GM12891 (cell line): ENCODE data around the gene KLHL20. TPM values are rescaled to one million over a fixed set of nuclear protein-coding genes. Genes with fewer than 3 reads are reported as not detected.
"Not testable (repeated sequence)": the region's sequence is repeated elsewhere in the genome, so short reads cannot be mapped to it uniquely, and the experiment has no call there.

Experiments
- DNase-seq: peaks from one replicate; pipeline ENCODE4 v3.0.0; 2011; ENCODE audit warnings: low spot score; ENCODE audit not compliant: insufficient read length
- FAIRE-seq: peaks from 2 replicates; lab custom pipeline; 2011; peaks lifted over from hg19 to GRCh38; lab: Jason Lieb, UNC
- PAX5 ChIP-seq: IDR thresholded peaks from 2 replicates; pipeline ENCODE4 v1.6.1; 2011; ENCODE audit warnings: low read length, moderate library complexity, mild to moderate bottlenecking; ENCODE audit not compliant: insufficient read depth, severe bottlenecking
- POLR2A ChIP-seq: IDR thresholded peaks from 2 replicates; pipeline ENCODE4 v1.6.1; 2011; ENCODE audit warnings: low read depth, low read length, control low read depth
- POLR2AphosphoS5 ChIP-seq: IDR thresholded peaks from 2 replicates; pipeline ENCODE4 v1.6.1; 2011; ENCODE audit warnings: low read depth, low read length, control low read depth
- POU2F2 ChIP-seq: IDR thresholded peaks from 2 replicates; pipeline ENCODE4 v1.6.1; 2011; ENCODE audit warnings: low read depth, mild to moderate bottlenecking, control low read depth, low read length, moderate library complexity
- SPI1 ChIP-seq: IDR thresholded peaks from 2 replicates; pipeline ENCODE4 v1.6.1; 2011; ENCODE audit warnings: low read depth, low read length, control low read depth
- TAF1 ChIP-seq: IDR thresholded peaks from 2 replicates; pipeline ENCODE4 v1.6.1; 2011; ENCODE audit warnings: low read depth, low read length, control low read depth
- polyA plus RNA-seq: library from polyadenylated mRNA; unstranded; fragments of >200 nt; gene quantifications from one replicate; pipeline ENCODE4 v1.2.1, GENCODE V29; 2012; ENCODE audit warnings: low read depth, missing spikeins, inconsistent platforms; ENCODE audit not compliant: missing spikeins

KLHL20 gene
- 5.7 TPM for polyA plus RNA-seq

- no peak for TF ChIP-seq SPI1
- TF ChIP-seq POLR2A = peak; percentile 87
- TF ChIP-seq TAF1 = peak; percentile 88
- TF ChIP-seq POLR2AphosphoS5 = peak; percentile 87
- TF ChIP-seq PAX5 = no peak
- TF ChIP-seq POU2F2 = peak; percentile 67; the same call in 1 of the 2 replicates
- peak; percentile 97 for FAIRE-seq
- peak; percentile 56 for DNase-seq
Measured at GRCh38 chr1:173714759-173715537, at the start of gene KLHL20. Gene KLHL20, plus strand, starts transcription at chr1:173714981. Its CDS starts 1,063 bp downstream, at chr1:173716044.

GRCh38 chr1:173666646-173667045, 48.1 kb upstream of the KLHL20 start:
- DNase-seq (no peak), FAIRE-seq (no peak)
- TF ChIP-seq POLR2AphosphoS5 (no peak), POU2F2 (no peak), POLR2A (no peak), TAF1 (no peak), PAX5 (no peak), SPI1 (no peak)

GRCh38 chr1:173669491-173669941, 45.3 kb upstream of the KLHL20 start, which contains the start of gene ANKRD45:
Gene ANKRD45, minus strand, starts transcription at chr1:173669851. Its CDS starts 10,433 bp downstream, at chr1:173659418.
- DNase-seq (peak; percentile 10), FAIRE-seq (no peak)
- TF ChIP-seq SPI1 = no peak
- no peak for TF ChIP-seq PAX5
- no peak for TF ChIP-seq POLR2A
- TF ChIP-seq POU2F2 = no peak
- TF ChIP-seq TAF1 = no peak

- FAIRE-seq, DNase-seq: not testable (repeated sequence)
Measured at GRCh38 chr1:173674496-173674895, 40.3 kb upstream of the KLHL20 start.

- DNase-seq, FAIRE-seq: not testable (repeated sequence)
Measured at GRCh38 chr1:173680152-173680551, 34.6 kb upstream of the KLHL20 start.

- no peak for DNase-seq
- no peak for TF ChIP-seq PAX5
- TF ChIP-seq POLR2A = no peak
- TF ChIP-seq POU2F2 = no peak
- TF ChIP-seq SPI1 = no peak
- no peak for TF ChIP-seq POLR2AphosphoS5
- no peak for TF ChIP-seq TAF1
- no peak for FAIRE-seq
Measured at GRCh38 chr1:173682184-173682583, 32.6 kb upstream of the KLHL20 start.

- DNase-seq, FAIRE-seq: not testable (repeated sequence)
Measured at GRCh38 chr1:173683838-173684237, 30.9 kb upstream of the KLHL20 start.

- FAIRE-seq, DNase-seq: not testable (repeated sequence)
Measured at GRCh38 chr1:173685121-173685520, 29.7 kb upstream of the KLHL20 start.

GRCh38 chr1:173688300-173688699, 26.5 kb upstream of the KLHL20 start:
- TF ChIP-seq TAF1 (no peak), POU2F2 (no peak), SPI1 (no peak), POLR2AphosphoS5 (no peak), POLR2A (no peak), PAX5 (no peak)
- FAIRE-seq = no peak

GRCh38 chr1:173693238-173693637, 21.5 kb upstream of the KLHL20 start:
- no peak for TF ChIP-seq POLR2AphosphoS5
- TF ChIP-seq SPI1 = no peak
- no peak for TF ChIP-seq POLR2A
- no peak for TF ChIP-seq POU2F2
- TF ChIP-seq PAX5 = no peak
- no peak for TF ChIP-seq TAF1
- DNase-seq (no peak), FAIRE-seq (no peak)

More at GRCh38 chr1:173688300-173688699, 26.5 kb upstream of the KLHL20 start:
- DNase-seq = no peak

GRCh38 chr1:173701299-173701698, 13.5 kb upstream of the KLHL20 start:
- not testable (repeated sequence) for FAIRE-seq, DNase-seq
